GM21825 (cell line): Measurements from ENCODE around the gene CDK5RAP2.
"Not testable (repeated sequence)": the region's sequence is repeated elsewhere in the genome, so short reads cannot be mapped to it uniquely, and the experiment has no call there.

Experiments used
- ATAC-seq: cut with Tn5 transposase; IDR thresholded peaks from one replicate; pipeline ENCODE4 v1.9.1; 2021; ENCODE audit warnings: mild to moderate bottlenecking, moderate library complexity; ENCODE audit not compliant: unreplicated experiment

Gene CDK5RAP2

DNA sequence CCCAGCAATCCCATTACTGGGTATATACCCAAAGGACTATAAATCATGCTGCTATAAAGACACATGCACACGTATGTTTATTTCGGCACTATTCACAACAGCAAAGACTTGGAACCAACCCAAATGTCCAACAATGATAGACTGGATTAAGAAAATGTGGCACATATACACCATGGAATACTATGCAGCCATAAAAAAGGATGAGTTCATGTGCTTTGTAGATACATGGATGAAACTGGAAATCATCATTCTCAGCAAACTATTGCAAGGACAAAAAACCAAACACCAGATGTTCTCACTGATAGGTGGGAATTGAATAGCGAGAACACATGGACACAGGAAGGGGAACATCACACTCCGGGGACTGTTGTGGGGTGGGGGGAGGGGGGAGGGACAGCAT, 64.0 kb downstream of the CDK5RAP2 start:
- ATAC-seq, result not testable (repeated sequence)

GRCh38 chr9:120515481-120515880, 64.5 kb downstream of the CDK5RAP2 start:
- ATAC-seq, result not testable (repeated sequence)

DNA sequence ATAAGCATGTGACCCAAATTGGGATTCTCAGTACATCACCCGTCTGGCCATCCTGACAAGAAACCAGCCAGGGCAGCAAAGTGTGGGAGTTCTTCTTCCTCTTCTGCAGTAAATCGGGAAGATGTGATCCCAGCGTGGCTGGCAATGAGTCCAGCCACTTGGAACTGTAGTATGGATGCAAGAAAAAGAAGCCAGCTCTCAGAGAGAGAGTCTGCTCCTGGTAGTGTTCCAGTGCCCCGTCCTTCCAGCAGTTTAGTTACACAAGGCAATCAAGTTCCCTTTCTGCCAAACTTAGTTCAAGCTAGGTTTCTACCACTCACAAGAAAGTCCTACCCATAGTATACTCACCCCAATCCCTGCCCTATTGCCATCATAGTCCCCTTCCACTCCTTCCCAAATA, 65.6 kb downstream of the CDK5RAP2 start:
- ATAC-seq, result no peak

- no peak for ATAC-seq
These were observed 66.1 kb downstream of the CDK5RAP2 start for GRCh38 chr9:120513825-120514396.

GRCh38 chr9:120510816-120511215, 69.2 kb downstream of the CDK5RAP2 start:
- no peak for ATAC-seq

DNA sequence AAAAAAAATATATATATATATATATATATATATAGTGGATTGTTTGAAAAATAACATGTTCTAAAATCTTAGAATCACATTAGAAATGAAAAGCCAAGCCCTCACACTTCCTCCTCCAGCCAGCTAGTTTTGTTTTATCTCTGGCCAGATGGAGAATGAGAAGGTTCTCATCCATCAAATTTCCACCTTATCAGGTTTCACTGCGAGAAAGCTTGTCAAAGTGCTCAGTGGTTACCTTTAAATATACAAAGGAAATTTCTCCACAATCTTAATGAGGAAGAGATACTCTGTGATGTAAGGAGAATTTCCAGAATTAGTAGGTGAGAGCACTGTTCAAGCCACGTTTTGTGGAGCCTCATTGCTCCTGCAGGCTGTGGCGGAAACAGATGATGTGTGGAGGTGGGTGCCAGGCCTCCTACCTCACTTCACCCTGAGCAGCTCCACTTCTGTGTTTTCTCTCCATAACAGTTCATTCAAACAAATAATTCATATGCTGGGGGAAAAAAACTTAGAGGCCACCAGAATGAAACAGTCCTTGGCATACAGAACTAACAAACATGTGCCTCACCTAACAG, 71.9 kb downstream of the CDK5RAP2 start:
- ATAC-seq, result no peak

- no peak for ATAC-seq
These were observed 74.8 kb downstream of the CDK5RAP2 start for GRCh38 chr9:120505186-120505585.

DNA sequence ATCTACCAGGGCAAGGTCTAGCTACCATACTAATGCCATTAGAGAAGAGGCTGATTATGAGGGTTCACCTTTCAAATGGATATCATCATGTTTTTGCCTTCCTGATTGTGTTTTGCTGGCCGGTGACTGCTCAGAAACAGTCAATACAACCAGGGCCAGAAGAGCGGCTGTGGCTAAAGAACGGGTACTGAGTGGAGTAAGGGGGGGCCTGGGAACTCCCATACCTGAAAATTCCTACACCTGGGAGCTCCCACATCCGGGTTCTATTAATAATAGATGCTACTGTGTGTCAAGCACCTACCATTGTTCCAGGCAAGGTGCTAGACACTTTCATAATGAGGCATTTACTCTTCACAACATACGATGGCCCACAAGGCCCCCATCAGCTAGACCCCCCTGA, 79.2 kb downstream of the CDK5RAP2 start:
- no peak for ATAC-seq

GRCh38 chr9:120497865-120498264, 82.1 kb downstream of the CDK5RAP2 start:
- ATAC-seq, result not testable (repeated sequence)

DNA sequence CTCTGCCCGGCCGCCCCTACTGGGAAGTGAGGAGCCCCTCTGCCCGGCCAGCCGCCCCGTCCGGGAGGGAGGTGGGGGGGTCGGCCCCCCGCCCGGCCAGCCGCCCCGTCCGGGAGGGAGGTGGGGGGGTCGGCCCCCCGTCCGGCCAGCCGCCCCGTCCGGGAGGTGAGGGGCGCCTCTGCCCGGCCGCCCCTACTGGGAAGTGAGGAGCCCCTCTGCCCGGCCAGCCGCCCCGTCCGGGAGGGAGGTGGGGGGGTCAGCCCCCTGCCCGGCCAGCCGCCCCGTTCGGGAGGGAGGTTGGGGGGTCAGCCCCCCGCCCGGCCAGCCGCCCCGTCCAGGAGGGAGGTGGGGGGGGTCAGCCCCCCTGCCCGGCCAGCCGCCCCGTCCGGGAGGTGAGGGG, 83.5 kb downstream of the CDK5RAP2 start:
- not testable (repeated sequence) for ATAC-seq

DNA sequence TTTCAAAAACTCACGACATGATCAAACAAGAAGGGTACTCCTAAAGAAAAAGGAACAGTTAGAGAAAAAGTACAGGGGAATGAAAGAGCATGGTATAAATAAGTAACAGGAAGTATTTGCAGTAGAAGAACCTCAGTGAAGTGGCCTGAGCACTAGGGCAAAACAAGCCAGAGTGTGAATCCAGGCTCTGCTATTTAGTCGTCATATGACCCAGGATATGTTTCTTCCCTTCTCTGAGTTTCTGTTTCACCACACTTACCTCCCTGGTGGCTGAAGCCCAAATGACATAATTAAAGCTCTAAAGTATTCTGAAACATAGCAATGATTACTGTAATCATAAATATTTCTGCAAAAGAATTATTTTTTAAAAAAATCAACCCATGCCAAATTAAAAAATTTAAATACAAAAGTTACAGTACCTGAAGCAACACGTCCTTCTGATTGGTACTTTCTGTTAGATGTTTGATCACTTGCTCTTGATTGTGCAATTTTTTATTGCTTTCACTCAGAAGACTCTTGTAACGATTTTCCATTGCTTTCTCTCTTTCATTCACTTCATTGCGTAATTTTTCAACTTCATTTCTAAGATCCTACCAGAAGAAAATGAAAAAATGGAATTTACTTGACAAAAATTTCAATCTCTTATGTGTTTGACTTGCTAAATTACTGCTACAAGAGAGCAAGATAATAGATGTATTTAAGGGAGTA, 88.9 kb downstream of the CDK5RAP2 start:
- ATAC-seq, result peak; percentile 90

DNA sequence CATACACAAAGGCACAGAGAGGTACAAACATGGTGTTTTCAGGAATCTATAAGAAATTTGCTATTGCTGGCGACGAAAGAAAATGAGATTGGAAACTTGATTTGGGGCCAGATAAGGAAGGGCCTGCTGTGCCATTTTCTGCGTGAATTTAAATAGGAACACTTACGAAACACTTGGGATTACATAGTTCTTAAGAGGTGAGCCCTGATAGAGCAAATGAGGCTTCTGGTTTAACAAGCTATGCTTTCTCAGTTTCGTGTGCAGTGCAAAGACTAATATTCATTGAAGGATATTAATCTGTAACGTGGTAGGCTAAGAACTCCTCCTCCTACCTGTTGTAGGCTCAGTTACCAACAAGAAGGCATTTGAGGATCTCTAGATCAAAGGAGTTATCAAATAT, 93.1 kb downstream of the CDK5RAP2 start:
- no peak for ATAC-seq

DNA sequence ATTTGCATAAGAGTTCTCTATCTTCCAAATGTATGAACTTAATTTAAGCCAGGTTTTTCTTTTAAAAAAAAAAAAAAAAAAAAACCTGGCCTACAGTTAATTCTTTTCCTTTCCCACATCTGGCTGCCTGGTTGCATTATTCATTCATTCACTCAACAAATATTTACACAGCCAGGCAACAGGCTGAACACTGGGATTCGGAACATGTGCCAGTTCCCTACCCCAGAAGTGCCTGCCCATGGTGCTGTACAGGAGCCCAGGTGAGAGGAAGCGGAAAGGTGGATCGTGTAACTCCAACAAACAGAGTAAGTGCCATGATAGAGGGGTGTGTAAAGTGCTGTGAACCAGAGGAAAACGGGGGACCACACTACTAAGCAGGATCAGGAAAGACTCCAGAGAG, 93.6 kb downstream of the CDK5RAP2 start:
- no peak for ATAC-seq

DNA sequence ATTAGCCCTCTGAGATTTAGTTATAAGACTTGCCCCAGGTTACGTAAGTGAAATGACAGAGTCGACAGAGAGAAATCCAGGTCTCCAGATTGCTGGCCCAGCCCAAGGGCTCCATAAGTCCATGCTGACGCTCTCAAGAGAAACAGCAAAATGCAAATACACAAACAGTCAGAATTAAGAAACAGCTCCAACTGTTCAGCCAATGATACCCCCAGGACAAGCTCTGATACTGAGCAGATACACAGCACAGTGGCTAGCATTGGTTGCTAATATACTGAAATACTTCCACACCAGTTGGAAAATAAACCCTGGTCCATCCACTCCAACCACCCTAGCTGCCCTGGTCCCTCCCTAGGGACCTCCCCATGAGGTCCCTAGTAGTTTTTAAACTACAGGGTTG, 94.2 kb downstream of the CDK5RAP2 start:
- no peak for ATAC-seq

DNA sequence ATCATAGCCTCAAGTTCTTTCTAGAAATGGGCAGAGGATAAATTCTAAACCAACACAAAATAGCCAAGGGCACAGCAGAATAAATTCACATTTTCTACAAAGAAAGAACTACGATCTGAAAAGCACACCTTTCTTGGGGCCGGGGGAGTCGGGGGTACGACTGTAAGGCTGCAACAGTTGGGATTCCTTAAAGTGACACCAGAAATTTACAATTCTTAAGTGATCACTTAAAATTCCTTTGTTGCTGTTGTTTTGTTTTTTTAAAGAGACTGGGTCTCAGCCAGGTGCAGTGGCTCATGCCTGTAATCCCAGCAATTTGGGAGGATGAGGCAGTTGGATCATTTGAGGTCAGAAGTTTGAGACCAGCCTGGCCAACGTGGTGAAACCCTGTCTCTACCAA, 95.8 kb downstream of the CDK5RAP2 start:
- no peak for ATAC-seq

- ATAC-seq, result no peak
These were observed 97.4 kb downstream of the CDK5RAP2 start for GRCh38 chr9:120482424-120483186.

- ATAC-seq, result no peak
These were observed 98.1 kb downstream of the CDK5RAP2 start for GRCh38 chr9:120481846-120482245.

DNA sequence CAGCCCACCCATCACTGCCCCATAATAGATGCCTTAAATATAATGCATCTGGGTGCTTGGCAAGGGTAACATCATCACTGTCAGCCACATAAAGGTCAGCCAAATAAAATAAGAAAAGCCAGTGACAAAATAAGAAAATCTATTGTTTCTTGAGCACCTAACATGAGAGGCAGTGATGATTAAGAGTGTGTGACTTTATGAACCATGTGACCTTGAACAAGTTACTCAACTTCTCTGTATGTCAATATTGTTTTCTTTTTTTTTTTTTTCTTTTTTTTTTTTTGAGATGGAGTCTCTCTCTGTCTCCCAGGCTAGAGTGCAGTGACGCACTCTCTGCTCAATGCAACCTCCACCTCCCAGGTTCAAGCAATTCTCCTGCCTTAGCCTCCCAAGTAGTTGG, 98.7 kb downstream of the CDK5RAP2 start:
- no peak for ATAC-seq

GRCh38 chr9:120480707-120481106, 99.3 kb downstream of the CDK5RAP2 start:
- ATAC-seq, result no peak

DNA sequence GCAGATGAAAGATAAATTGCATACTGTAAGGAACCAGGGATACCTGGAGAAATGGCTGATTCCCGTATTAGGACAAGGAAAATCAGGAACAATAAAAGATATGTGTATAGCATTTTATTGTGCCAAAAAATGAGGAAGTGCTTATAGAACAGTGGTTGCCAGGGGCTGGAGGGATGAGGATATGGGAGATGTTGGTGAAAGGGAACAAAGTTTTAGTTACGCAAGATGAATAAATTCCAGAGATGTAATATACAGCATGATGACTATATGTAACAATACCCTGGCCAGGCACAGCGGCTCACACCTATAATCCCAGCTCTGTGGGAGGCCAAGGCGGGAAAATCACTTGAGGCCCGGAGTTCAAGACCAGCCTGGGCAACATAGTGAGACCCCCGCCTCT, 101.8 kb downstream of the CDK5RAP2 start:
- ATAC-seq, result no peak

- ATAC-seq, result no peak
These were observed 102.4 kb downstream of the CDK5RAP2 start for GRCh38 chr9:120477534-120478001.

GRCh38 chr9:120475341-120475740, 104.6 kb downstream of the CDK5RAP2 start:
- ATAC-seq, result no peak
